Measurements from ENCODE around the gene MATN1. TPM values are rescaled to one million over a fixed set of nuclear protein-coding genes. Genes with fewer than 3 reads are reported as not detected.

MATN1 gene
- polyA plus RNA-seq, 2 of the 4 experiments (the other 2 are of a cell fraction) = 0.05 to 0.17 TPM

- Histone ChIP-seq H3K4me1 (0 out of 3 replicates have a peak, but pooled peaks cover 3% of the 10 kb centered on the region), H3K27ac (no peak overlapping the region), H3K4me3 (no peak overlapping the region), H3K4me2 (no peak overlapping the region), H3K9me3 (no peaks in the 10 kb centered on the region)
- CTCF ChIA-PET = no interaction called here
- POLR2A ChIA-PET = no interaction called here
- 43% methylated on average over 2 of the region's 2 CpGs for WGBS (ENCODE audit: missing lambda C conversion rate)
- DNase-seq (ENCODE audit: low read depth in 1 of 2, low spot score in 1 of 2) (no peak), ATAC-seq (no peak), FAIRE-seq (no peak)
- TF ChIP-seq ATOH8 (CRISPR knock-in tag; IDR thresholded peaks at IDR 0.05; ENCODE audit: low read depth) (no peak), CEBPB (IDR thresholded peaks at IDR 0.05) (no peak), HEYL (CRISPR knock-in tag; IDR thresholded peaks at IDR 0.05) (no peak), FOXS1 (CRISPR knock-in tag; IDR thresholded peaks at IDR 0.05) (no peak), POLR2A (IDR thresholded peaks at IDR 0.05; ENCODE audit: low read length) (no peak), NPAS2 (CRISPR knock-in tag; IDR thresholded peaks at IDR 0.05; ENCODE audit: borderline replicate concordance) (no peak), PHF8 (IDR thresholded peaks at IDR 0.05; ENCODE audit: borderline replicate concordance, low read depth) (no peak), RARB (CRISPR knock-in tag; IDR thresholded peaks at IDR 0.05) (no peak), NFE2L2 (conservative IDR thresholded peaks at IDR 0.05; ENCODE audit: low read length) (no peak), HDAC2 (IDR thresholded peaks at IDR 0.05) (no peak), ELK1 (IDR thresholded peaks at IDR 0.05; ENCODE audit: low read depth, low read length) (no peak), ZSCAN20 (CRISPR knock-in tag; IDR thresholded peaks at IDR 0.05) (no peak), HMGXB4 (CRISPR knock-in tag; IDR thresholded peaks at IDR 0.05; ENCODE audit: borderline replicate concordance) (no peak), RFX5 (IDR thresholded peaks at IDR 0.05) (no peak)
Measured at GRCh38 chr1:30710407-30710806, 13.0 kb downstream of the MATN1 start.

GRCh38 chr1:30708361-30708728 is 15.0 kb downstream of the MATN1 start:
- ATAC-seq (peak in 1 of 2 experiments; percentile 12; a peak in 1 of 6 replicates), FAIRE-seq (no peak), DNase-seq (ENCODE audit: low read depth in 1 of 2, low spot score in 1 of 2) (no peak)
- H3K4me2 ChIP-seq = no peak overlapping the region
- H3K4me3 ChIP-seq = no peak overlapping the region
- H3K4me1 ChIP-seq = 0 out of 3 replicates have a peak, but pooled peaks cover 3% of the 10 kb centered on the region
- H3K9me3 ChIP-seq = no peaks in the 10 kb centered on the region
- WGBS (ENCODE audit: missing lambda C conversion rate) = 37% methylated on average over 8 of the region's 8 CpGs
- H3K27ac ChIP-seq = no peak overlapping the region
- POLR2A ChIA-PET = no interaction called here
- CTCF ChIA-PET = interaction anchor here (0.8 to 3.2 kb wide), 21 partner anchors 8 to 1817 kb away, joined by 3 to 14 read pairs (median 4); partner anchors contain the start of gene PTPRU
- TF ChIP-seq MAFK (IDR thresholded peaks at IDR 0.05; ENCODE audit: partially characterized antibody) (peak; percentile 38), NPAS2 (CRISPR knock-in tag; IDR thresholded peaks at IDR 0.05; ENCODE audit: borderline replicate concordance) (no peak), EHMT2 (IDR thresholded peaks at IDR 0.05; ENCODE audit: low read depth) (no peak)

- WGBS (ENCODE audit: missing lambda C conversion rate) = 22% methylated on average over 6 of the region's 16 CpGs
- Histone ChIP-seq H3K4me2 (no peak overlapping the region), H3K4me3 (no peak overlapping the region), H3K4me1 (0 out of 3 replicates have a peak, but pooled peaks cover 3% of the 10 kb centered on the region), H3K27ac (no peak overlapping the region), H3K9me3 (no peaks in the 10 kb centered on the region)
- ChIA-PET CTCF (interaction anchor here (0.8 to 3.2 kb wide), 23 partner anchors 8 to 1817 kb away, joined by 3 to 14 read pairs (median 4); partner anchors contain the start of gene PTPRU), POLR2A (no interaction called here)
- FAIRE-seq = no peak
- DNase-seq (ENCODE audit: low read depth in 1 of 2, low spot score in 1 of 2) = peak; percentile 57 to 69
- TF ChIP-seq CTCF (IDR thresholded peaks at IDR 0.05) (peak; percentile 83), SMC3 (IDR thresholded peaks at IDR 0.05) (peak; percentile 80), BCL3 (IDR thresholded peaks at IDR 0.05) (no peak), USF2 (IDR thresholded peaks at IDR 0.05) (peak; percentile 18; the same call in 1 of the 2 replicates), PHF8 (IDR thresholded peaks at IDR 0.05; ENCODE audit: borderline replicate concordance, low read depth) (no peak), RAD21 (conservative IDR thresholded peaks at IDR 0.05 in 1 of 2, IDR thresholded peaks at IDR 0.05 in 1 of 2) (peak; percentile 94 to 95)
- ATAC-seq = peak; percentile 77 to 93
Measured at GRCh38 chr1:30707412-30708360, 15.7 kb downstream of the MATN1 start.
